H1 (cell line): ENCODE results near the gene ZBTB48. TPM values are rescaled to one million over a fixed set of nuclear protein-coding genes. Genes with fewer than 3 reads are reported as not detected.

Experiments
- EGR1 ChIP-seq: IDR thresholded peaks from 2 replicates; pipeline ENCODE4 v1.6.1; 2011; ENCODE audit warnings: low read depth, low read length, borderline replicate concordance
- HDAC2 ChIP-seq, 2 experiments: fragments of 300-600 bp in 1 of 2; sonication (generic) in 1 of 2; IDR thresholded peaks; 2 replicates each; pipeline ENCODE4 v1.6.1; 2011 to 2012; ENCODE audit warnings: low read depth in 2 of 2, low read length in 2 of 2, mild to moderate bottlenecking in 2 of 2, moderate library complexity in 2 of 2, borderline replicate concordance in 1 of 2, inconsistent platforms in 1 of 2
- SP2 ChIP-seq: IDR thresholded peaks from 2 replicates; pipeline ENCODE4 v1.6.1; 2012; ENCODE audit warnings: mild to moderate bottlenecking, low read length, inconsistent platforms
- polyA plus RNA-seq, 7 experiments: library from polyadenylated mRNA; depleted of rRNA in 3 of 7; stranded (reverse) in 5 of 7; unstranded in 2 of 7; fragments of >200 nt in 5 of 7; fragments of 200-250 nt in 2 of 7; gene quantifications; 1 replicate in 5 of 7; 2 replicates in 1 of 7; 4 replicates in 1 of 7; pipeline versions ENCODE4 v1.2.1 to v1.2.3, GENCODE V29; 2011 to 2013; ENCODE audit warnings: missing spikeins in 2 of 7, mixed read lengths in 2 of 7
- total RNA-seq: library from RNA; stranded (reverse); fragmentation: NEBNext Ultra II Directional; extraction: Animal tissue kit (Norgen Biotek cat#: 25700); gene quantifications from 2 replicates; pipeline ENCODE4 v1.2.1, GENCODE V29; 2021

The ZBTB48 gene
- total and polyA plus RNA-seq, 2 of the 8 experiments (the other 6 are each of a cell fraction or from before 2014, with no cell fraction given): 28.2 to 28.8 TPM

- TF ChIP-seq HDAC2 (IDR thresholded peaks at IDR 0.05; ENCODE audit: borderline replicate concordance in 1 of 2, low read depth in 2 of 2, low read length in 2 of 2) (no peak), EGR1 (no peak), SP2 (no peak)
These were observed 35.0 kb upstream of the ZBTB48 start (continued) for GRCh38 chr1:6544831-6545230.
